Measurements from ENCODE around the gene PCF11.
"Not testable (repeated sequence)": the region's sequence is repeated elsewhere in the genome, so short reads cannot be mapped to it uniquely, and the experiment has no call there.

The PCF11 gene

GRCh38 chr11:83124636-83125424, 32.1 kb upstream of the PCF11 start:
- H3K79me2 ChIP-seq (ENCODE audit: control insufficient read depth, insufficient read depth, low read length, unreplicated experiment) = no peaks in the 10 kb centered on the region
- no peaks in the 10 kb centered on the region for H3K36me3 ChIP-seq (ENCODE audit: insufficient read depth, low read length)
- no peak overlapping the region for H3K27ac ChIP-seq (ENCODE audit: low read depth, low read length)
- H3K27me3 ChIP-seq (ENCODE audit: insufficient read depth, low read length) = no peaks in the 10 kb centered on the region
- H3K4me3 ChIP-seq (ENCODE audit: low read depth, low read length) = no peak overlapping the region
- no peaks in the 10 kb centered on the region for H3K4me1 ChIP-seq (ENCODE audit: control insufficient read depth, insufficient read depth, low read length, unreplicated experiment)
- no peak overlapping the region for H2AFZ ChIP-seq (ENCODE audit: low read length, unreplicated experiment)

- no peaks in the 10 kb centered on the region for H3K79me2 ChIP-seq (ENCODE audit: control insufficient read depth, insufficient read depth, low read length, unreplicated experiment)
- no peaks in the 10 kb centered on the region for H3K27me3 ChIP-seq (ENCODE audit: insufficient read depth, low read length)
- H3K4me3 ChIP-seq (ENCODE audit: low read depth, low read length) = no peak overlapping the region
- no peaks in the 10 kb centered on the region for H3K36me3 ChIP-seq (ENCODE audit: insufficient read depth, low read length)
- no peak overlapping the region for H3K27ac ChIP-seq (ENCODE audit: low read depth, low read length)
- H2AFZ ChIP-seq (ENCODE audit: low read length, unreplicated experiment) = no peak overlapping the region
- no peaks in the 10 kb centered on the region for H3K4me1 ChIP-seq (ENCODE audit: control insufficient read depth, insufficient read depth, low read length, unreplicated experiment)
Measured at GRCh38 chr11:83125577-83125976, 31.4 kb upstream of the PCF11 start.

- H3K27me3 ChIP-seq (ENCODE audit: insufficient read depth, low read length) = no peaks in the 10 kb centered on the region
- no peak overlapping the region for H3K27ac ChIP-seq (ENCODE audit: low read depth, low read length)
- no peaks in the 10 kb centered on the region for H3K36me3 ChIP-seq (ENCODE audit: insufficient read depth, low read length)
- H3K4me1 ChIP-seq (ENCODE audit: control insufficient read depth, insufficient read depth, low read length, unreplicated experiment) = no peaks in the 10 kb centered on the region
- no peak overlapping the region for H2AFZ ChIP-seq (ENCODE audit: low read length, unreplicated experiment)
- no peak overlapping the region for H3K4me3 ChIP-seq (ENCODE audit: low read depth, low read length)
- no peaks in the 10 kb centered on the region for H3K79me2 ChIP-seq (ENCODE audit: control insufficient read depth, insufficient read depth, low read length, unreplicated experiment)
Measured at GRCh38 chr11:83127310-83127637, 29.7 kb upstream of the PCF11 start.

- Histone ChIP-seq H3K36me3 (ENCODE audit: insufficient read depth, low read length) (no peaks in the 10 kb centered on the region), H3K27ac (ENCODE audit: low read depth, low read length) (no peak overlapping the region), H2AFZ (ENCODE audit: low read length, unreplicated experiment) (no peak overlapping the region), H3K79me2 (ENCODE audit: control insufficient read depth, insufficient read depth, low read length, unreplicated experiment) (no peaks in the 10 kb centered on the region), H3K27me3 (ENCODE audit: insufficient read depth, low read length) (no peaks in the 10 kb centered on the region), H3K4me1 (ENCODE audit: control insufficient read depth, insufficient read depth, low read length, unreplicated experiment) (no peaks in the 10 kb centered on the region), H3K4me3 (ENCODE audit: low read depth, low read length) (no peak overlapping the region)
Measured at GRCh38 chr11:83132191-83132590, 24.7 kb upstream of the PCF11 start.

GRCh38 chr11:83133266-83133665, 23.7 kb upstream of the PCF11 start:
- H3K4me1 ChIP-seq (ENCODE audit: control insufficient read depth, insufficient read depth, low read length, unreplicated experiment); H2AFZ ChIP-seq (ENCODE audit: low read length, unreplicated experiment); H3K79me2 ChIP-seq (ENCODE audit: control insufficient read depth, insufficient read depth, low read length, unreplicated experiment); H3K4me3 ChIP-seq (ENCODE audit: low read depth, low read length); H3K36me3 ChIP-seq (ENCODE audit: insufficient read depth, low read length); H3K27me3 ChIP-seq (ENCODE audit: insufficient read depth, low read length); H3K27ac ChIP-seq (ENCODE audit: low read depth, low read length): not testable (repeated sequence)

GRCh38 chr11:83139310-83139709, 17.6 kb upstream of the PCF11 start:
- Histone ChIP-seq H3K4me3 (ENCODE audit: low read depth, low read length) (no peak overlapping the region), H2AFZ (ENCODE audit: low read length, unreplicated experiment) (no peak overlapping the region), H3K27me3 (ENCODE audit: insufficient read depth, low read length) (no peaks in the 10 kb centered on the region), H3K27ac (ENCODE audit: low read depth, low read length) (no peak overlapping the region), H3K36me3 (ENCODE audit: insufficient read depth, low read length) (no peaks in the 10 kb centered on the region), H3K4me1 (ENCODE audit: control insufficient read depth, insufficient read depth, low read length, unreplicated experiment) (no peaks in the 10 kb centered on the region), H3K79me2 (ENCODE audit: control insufficient read depth, insufficient read depth, low read length, unreplicated experiment) (no peaks in the 10 kb centered on the region)

DNA sequence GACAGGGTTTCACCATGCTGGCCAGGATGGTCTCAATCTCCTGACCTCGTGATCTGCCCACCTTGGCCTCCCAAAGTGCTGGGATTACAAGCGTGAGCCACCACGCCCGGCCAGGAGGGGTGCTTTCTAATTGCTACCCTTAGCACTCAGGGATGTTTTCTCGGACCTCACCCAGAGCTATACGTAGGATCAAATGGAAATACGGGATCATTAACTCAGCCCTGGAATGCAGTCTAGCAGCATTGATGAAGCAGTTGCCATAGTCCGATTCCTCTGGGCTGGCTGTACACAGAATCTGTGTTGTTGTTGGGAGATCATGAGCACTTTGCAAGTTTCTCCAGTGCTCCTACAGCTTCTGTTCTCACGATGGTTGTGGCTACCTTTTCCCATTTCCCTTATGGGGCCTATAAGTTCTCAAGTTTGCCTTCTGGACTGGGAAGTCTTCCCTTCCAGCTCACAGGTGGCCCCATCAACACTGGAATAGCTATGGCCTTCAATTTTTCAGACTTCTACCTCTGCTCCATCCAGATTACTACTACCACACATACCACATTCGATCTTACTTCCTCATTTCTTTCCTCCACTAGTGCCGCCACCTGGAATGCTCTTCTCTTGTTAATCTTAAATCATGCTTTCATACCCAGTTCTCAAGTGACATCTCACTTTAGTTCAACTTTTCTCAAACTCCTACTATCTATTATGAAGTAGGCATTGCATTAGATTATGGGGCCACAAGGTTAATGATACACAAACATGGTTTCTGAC, 16.1 kb upstream of the PCF11 start:
- Histone ChIP-seq H3K27ac (ENCODE audit: low read depth, low read length) (no peak overlapping the region), H3K79me2 (ENCODE audit: control insufficient read depth, insufficient read depth, low read length, unreplicated experiment) (no peaks in the 10 kb centered on the region), H3K27me3 (ENCODE audit: insufficient read depth, low read length) (no peaks in the 10 kb centered on the region), H3K36me3 (ENCODE audit: insufficient read depth, low read length) (no peaks in the 10 kb centered on the region), H3K4me3 (ENCODE audit: low read depth, low read length) (no peak overlapping the region), H2AFZ (ENCODE audit: low read length, unreplicated experiment) (no peak overlapping the region), H3K4me1 (ENCODE audit: control insufficient read depth, insufficient read depth, low read length, unreplicated experiment) (no peaks in the 10 kb centered on the region)

GRCh38 chr11:83147895-83148294, 9.0 kb upstream of the PCF11 start:
- H2AFZ ChIP-seq (ENCODE audit: low read length, unreplicated experiment) = no peak overlapping the region

DNA sequence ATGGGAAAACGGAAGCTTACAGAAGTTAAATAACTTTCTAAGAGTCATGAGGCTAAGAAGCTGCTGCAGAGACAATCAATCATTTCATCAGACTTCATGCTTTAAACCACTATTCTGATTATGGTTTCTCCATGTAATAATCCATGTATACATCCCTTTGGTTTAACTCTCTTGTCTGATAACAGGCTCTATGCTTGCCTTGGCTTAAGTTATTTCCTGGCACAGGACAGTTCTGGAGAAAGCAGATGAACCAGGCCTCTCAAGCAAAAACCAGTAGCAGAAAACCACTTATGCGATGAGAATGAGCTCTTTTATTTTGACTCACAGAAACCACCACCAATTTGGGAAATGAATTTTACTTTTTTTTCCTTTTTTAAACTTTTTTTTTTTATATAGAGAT, 6.5 kb upstream of the PCF11 start:
- Histone ChIP-seq H3K27me3 (ENCODE audit: insufficient read depth, low read length) (no peaks in the 10 kb centered on the region), H2AFZ (ENCODE audit: low read length, unreplicated experiment) (no peak overlapping the region), H3K36me3 (ENCODE audit: insufficient read depth, low read length) (no peaks in the 10 kb centered on the region), H3K4me1 (ENCODE audit: control insufficient read depth, insufficient read depth, low read length, unreplicated experiment) (no peaks in the 10 kb centered on the region), H3K4me3 (ENCODE audit: low read depth, low read length) (no peak overlapping the region), H3K27ac (ENCODE audit: low read depth, low read length) (no peak overlapping the region), H3K79me2 (ENCODE audit: control insufficient read depth, insufficient read depth, low read length, unreplicated experiment) (no peaks in the 10 kb centered on the region)

More at GRCh38 chr11:83147895-83148294, 9.0 kb upstream of the PCF11 start:
- Histone ChIP-seq H3K36me3 (ENCODE audit: insufficient read depth, low read length) (no peaks in the 10 kb centered on the region), H3K27me3 (ENCODE audit: insufficient read depth, low read length) (no peaks in the 10 kb centered on the region), H3K27ac (ENCODE audit: low read depth, low read length) (no peak overlapping the region), H3K79me2 (ENCODE audit: control insufficient read depth, insufficient read depth, low read length, unreplicated experiment) (no peaks in the 10 kb centered on the region), H3K4me3 (ENCODE audit: low read depth, low read length) (no peak overlapping the region), H3K4me1 (ENCODE audit: control insufficient read depth, insufficient read depth, low read length, unreplicated experiment) (no peaks in the 10 kb centered on the region)

DNA sequence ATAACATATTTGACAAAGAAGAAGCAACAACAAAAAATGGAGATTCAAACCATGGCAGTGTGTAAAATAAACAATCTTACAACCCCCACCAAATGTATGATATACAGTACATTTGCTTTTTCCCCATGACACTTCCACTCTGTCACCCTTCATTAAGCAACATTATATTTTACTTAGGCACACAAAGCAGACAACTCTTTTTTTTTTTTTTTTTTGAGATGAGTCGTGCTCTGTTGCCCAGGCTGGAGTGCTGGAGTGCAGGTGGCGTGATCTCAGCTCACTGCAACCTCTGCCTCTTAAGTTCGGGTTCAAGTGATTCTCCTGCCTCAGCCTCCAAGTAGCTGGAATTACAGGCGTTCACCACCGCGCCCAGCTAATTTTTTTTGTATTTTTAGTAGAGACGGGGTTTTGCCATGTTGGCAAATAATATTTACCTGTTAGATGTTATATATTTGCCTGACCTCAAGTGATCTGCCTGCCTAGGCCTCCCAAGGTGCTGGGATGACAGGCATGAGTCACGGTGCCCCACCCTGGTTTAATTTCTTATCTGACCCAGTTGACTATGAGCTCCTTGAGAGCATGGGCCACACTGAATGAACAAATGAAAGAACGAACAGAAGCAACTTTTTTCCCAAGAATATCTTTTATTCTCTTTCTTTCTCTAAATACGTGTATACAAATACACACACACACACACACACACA, 5.5 kb upstream of the PCF11 start:
- H3K36me3 ChIP-seq (ENCODE audit: insufficient read depth, low read length) = no peaks in the 10 kb centered on the region
- H3K27me3 ChIP-seq (ENCODE audit: insufficient read depth, low read length) = no peaks in the 10 kb centered on the region
- H3K27ac ChIP-seq (ENCODE audit: low read depth, low read length) = no peak overlapping the region
- no peaks in the 10 kb centered on the region for H3K4me1 ChIP-seq (ENCODE audit: control insufficient read depth, insufficient read depth, low read length, unreplicated experiment)
- no peak overlapping the region for H3K4me3 ChIP-seq (ENCODE audit: low read depth, low read length)
- no peaks in the 10 kb centered on the region for H3K79me2 ChIP-seq (ENCODE audit: control insufficient read depth, insufficient read depth, low read length, unreplicated experiment)
- no peak overlapping the region for H2AFZ ChIP-seq (ENCODE audit: low read length, unreplicated experiment)
